Measurements from ENCODE around the gene DAP. TPM values are rescaled to one million over a fixed set of nuclear protein-coding genes. Genes with fewer than 3 reads are reported as not detected.

Gene DAP
- total RNA-seq, 3 donors from 2014 or later (not counting 1 experiment from before 2014, with no cell fraction given) = 38.4 to 48.9 (median 44.9) TPM

DNA sequence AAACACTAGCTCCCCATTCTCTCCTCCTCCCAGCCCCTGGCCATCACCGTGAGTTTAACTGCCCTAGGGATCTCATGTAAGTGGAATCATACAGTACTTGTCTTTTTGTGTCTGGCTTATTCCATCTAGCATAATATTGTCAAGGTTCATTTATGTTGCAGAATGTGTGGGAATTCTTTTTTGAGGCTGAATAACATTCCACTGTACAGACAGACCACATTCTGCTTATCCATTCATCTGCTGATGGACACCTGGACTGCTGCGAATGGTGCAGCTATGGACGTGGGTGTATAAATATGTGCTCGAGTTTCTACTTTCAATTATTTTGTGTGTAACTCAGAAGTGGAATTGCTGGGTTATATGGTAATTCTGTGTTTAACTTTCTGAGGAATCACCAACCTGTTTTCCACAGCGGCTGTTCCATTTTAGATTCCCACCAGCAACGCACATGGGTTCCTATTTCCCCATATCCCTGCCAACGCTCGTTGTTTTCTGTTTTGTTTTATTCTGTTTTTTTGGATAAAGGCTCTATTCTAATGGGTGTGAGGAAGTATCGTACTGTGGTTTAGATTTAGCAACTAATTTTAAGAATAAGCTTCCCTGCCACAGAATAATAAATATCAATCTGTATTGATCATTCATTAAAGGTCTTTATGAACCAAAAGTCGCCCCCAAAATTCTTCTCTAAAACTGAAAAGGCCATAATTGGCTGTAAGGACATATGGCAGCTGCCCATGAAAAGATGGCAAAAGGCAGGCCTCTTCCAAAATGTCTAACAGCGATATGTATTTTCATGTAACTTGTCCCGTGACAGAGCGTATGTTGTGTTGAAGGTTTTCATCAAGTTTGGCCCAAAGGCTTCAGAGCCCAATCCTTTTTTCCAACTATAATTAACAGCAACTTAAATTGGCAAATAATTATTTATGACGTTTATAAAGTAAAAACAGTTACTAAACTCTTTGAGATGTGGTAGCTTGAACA, 70.3 kb downstream of the DAP start:
- intact Hi-C loops (cut with micrococcal nuclease) = loop anchor here (10.0 kb wide), 1 partner anchor 246 kb away; the partner anchor contains the start of gene ROPN1L
- no peaks in the 10 kb centered on the region for H3K36me3 Mint-ChIP-seq
- peaks cover 9% of the 10 kb centered on the region for H3K4me1 ChIP-seq (ENCODE audit: control insufficient read depth, insufficient read depth, low read length)
- WGBS (ENCODE audit: insufficient coverage) = 100% methylated on average over 8 of the region's 14 CpGs
- H3K27me3 ChIP-seq (ENCODE audit: control insufficient read depth, insufficient read depth, low read length) = no peaks in the 10 kb centered on the region
- no peaks in the 10 kb centered on the region for H3K27me3 Mint-ChIP-seq (ENCODE audit: low read depth in 2 of 2)
- H3K4me1 Mint-ChIP-seq = peaks cover 15 to 26% of the 10 kb centered on the region in 2 donors
- DNase-seq (no peak), ATAC-seq (no peak)
- no peaks in the 10 kb centered on the region for H3K36me3 ChIP-seq (ENCODE audit: control insufficient read depth, insufficient read depth, low read length)
- H3K9me3 Mint-ChIP-seq = no peaks in the 10 kb centered on the region
- TF ChIP-seq, protein P1, sequence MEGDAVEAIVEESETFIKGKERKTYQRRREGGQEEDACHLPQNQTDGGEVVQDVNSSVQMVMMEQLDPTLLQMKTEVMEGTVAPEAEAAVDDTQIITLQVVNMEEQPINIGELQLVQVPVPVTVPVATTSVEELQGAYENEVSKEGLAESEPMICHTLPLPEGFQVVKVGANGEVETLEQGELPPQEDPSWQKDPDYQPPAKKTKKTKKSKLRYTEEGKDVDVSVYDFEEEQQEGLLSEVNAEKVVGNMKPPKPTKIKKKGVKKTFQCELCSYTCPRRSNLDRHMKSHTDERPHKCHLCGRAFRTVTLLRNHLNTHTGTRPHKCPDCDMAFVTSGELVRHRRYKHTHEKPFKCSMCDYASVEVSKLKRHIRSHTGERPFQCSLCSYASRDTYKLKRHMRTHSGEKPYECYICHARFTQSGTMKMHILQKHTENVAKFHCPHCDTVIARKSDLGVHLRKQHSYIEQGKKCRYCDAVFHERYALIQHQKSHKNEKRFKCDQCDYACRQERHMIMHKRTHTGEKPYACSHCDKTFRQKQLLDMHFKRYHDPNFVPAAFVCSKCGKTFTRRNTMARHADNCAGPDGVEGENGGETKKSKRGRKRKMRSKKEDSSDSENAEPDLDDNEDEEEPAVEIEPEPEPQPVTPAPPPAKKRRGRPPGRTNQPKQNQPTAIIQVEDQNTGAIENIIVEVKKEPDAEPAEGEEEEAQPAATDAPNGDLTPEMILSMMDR (IDR thresholded peaks at IDR 0.05) = no peak
- no peaks in the 10 kb centered on the region for H3K9me3 ChIP-seq (ENCODE audit: control insufficient read depth, insufficient read depth, low read length)
- no peak overlapping the region for H3K4me3 ChIP-seq (ENCODE audit: low read length)
- H3K4me3 Mint-ChIP-seq = no peak overlapping the region
- H3K27ac Mint-ChIP-seq = no peak overlapping the region
- no peak overlapping the region for H3K27ac ChIP-seq (ENCODE audit: low read length)

DNA sequence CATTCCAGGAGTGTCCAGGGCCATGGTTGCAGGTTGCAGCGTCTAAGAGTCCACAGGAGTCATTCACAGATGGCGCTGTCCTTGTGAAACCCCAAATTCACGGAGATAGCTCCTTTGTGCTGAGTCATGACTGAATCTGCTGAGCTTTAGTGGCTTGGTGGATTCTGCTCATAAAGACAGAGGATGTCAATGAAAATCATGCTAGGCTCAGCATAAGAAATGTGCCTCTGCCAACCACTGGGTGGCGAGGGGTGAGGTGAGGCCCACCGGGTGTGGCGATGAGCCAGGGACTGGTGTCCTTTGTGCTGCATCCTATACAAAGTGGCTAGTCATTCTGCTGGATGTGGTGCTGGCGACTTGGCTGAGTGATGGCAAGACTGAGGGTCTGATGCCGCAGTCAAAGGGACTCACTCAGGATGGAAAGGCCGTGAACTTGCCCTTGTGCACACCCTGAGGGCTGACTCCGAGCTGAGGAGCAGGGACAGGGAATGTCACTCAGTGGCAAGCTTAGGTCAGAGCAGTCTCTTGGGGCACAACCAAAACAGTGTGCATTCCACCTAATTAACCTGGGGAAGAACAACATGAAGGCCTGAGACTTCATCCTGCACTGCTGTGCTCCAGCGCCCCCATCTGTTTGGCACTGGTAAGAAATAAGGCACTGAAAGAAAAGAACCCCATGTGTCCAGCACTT, 71.5 kb downstream of the DAP start:
- H3K36me3 Mint-ChIP-seq = no peaks in the 10 kb centered on the region
- peaks cover 14 to 22% of the 10 kb centered on the region in 2 donors for H3K4me1 Mint-ChIP-seq
- H3K4me3 Mint-ChIP-seq = no peak overlapping the region
- Histone ChIP-seq H3K27ac (ENCODE audit: low read length) (no peak overlapping the region), H3K27me3 (ENCODE audit: control insufficient read depth, insufficient read depth, low read length) (no peaks in the 10 kb centered on the region), H3K9me3 (ENCODE audit: control insufficient read depth, insufficient read depth, low read length) (no peaks in the 10 kb centered on the region), H3K4me3 (ENCODE audit: low read length) (no peak overlapping the region), H3K36me3 (ENCODE audit: control insufficient read depth, insufficient read depth, low read length) (no peaks in the 10 kb centered on the region), H3K4me1 (ENCODE audit: control insufficient read depth, insufficient read depth, low read length) (no peaks in the 10 kb centered on the region)
- no peaks in the 10 kb centered on the region for H3K27me3 Mint-ChIP-seq (ENCODE audit: low read depth in 2 of 2)
- no peaks in the 10 kb centered on the region for H3K9me3 Mint-ChIP-seq
- 87% methylated on average over 11 of the region's 11 CpGs for WGBS (ENCODE audit: insufficient coverage)
- DNase-seq = peak in 1 of 2 donors; percentile 9
- intact Hi-C loops (cut with micrococcal nuclease) = loop anchor here (10.0 kb wide), 1 partner anchor 245 kb away; the partner anchor contains the start of gene ROPN1L
- TF ChIP-seq, protein P1 (IDR thresholded peaks at IDR 0.05) = no peak
- ATAC-seq = peak in 2 of 3 donors; percentile 42
- H3K27ac Mint-ChIP-seq = no peak overlapping the region

DNA sequence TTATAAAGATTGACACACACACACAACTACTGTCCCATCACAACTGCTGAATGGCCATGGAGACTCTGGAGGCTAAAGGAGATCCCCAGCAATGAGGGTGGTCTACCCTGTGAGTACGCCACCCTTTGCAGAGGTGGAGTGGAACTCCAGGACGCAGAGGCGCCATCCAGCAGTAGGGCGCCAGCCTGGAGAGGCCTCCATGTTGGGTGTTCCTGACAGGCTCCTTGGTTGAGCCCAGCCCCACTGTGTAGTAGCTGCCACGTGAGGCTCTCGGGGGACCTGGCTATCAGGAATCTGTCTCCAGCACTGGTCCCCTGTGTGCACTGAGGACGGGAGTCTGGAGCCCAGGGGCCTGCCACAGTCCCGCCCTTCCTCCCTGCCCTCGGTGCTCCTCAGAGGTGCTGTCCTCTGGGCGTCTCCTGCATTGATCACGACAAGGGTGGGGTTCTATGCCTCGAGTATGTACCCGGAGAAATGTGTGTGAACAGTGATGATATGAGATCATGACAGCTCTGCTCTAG, 72.3 kb downstream of the DAP start:
- Histone ChIP-seq H3K4me1 (ENCODE audit: control insufficient read depth, insufficient read depth, low read length) (no peaks in the 10 kb centered on the region), H3K27me3 (ENCODE audit: control insufficient read depth, insufficient read depth, low read length) (no peaks in the 10 kb centered on the region), H3K4me3 (ENCODE audit: low read length) (no peak overlapping the region), H3K36me3 (ENCODE audit: control insufficient read depth, insufficient read depth, low read length) (no peaks in the 10 kb centered on the region), H3K27ac (ENCODE audit: low read length) (no peak overlapping the region), H3K9me3 (ENCODE audit: control insufficient read depth, insufficient read depth, low read length) (no peaks in the 10 kb centered on the region)
- Mint-ChIP-seq H3K27me3 (ENCODE audit: low read depth in 2 of 2) (no peaks in the 10 kb centered on the region), H3K9me3 (no peaks in the 10 kb centered on the region), H3K4me1 (peaks cover 14 to 25% of the 10 kb centered on the region in 2 donors), H3K27ac (no peak overlapping the region), H3K36me3 (no peaks in the 10 kb centered on the region), H3K4me3 (no peak overlapping the region)
- WGBS (ENCODE audit: insufficient coverage) = 98% methylated on average over 13 of the region's 13 CpGs
- intact Hi-C loops (cut with micrococcal nuclease) = no loop called here
- DNase-seq (no peak), ATAC-seq (no peak)
- TF ChIP-seq, protein P1 (IDR thresholded peaks at IDR 0.05) = no peak

Data from natural killer cell (primary cell).